NCI-H524 (cell line): ENCODE measurements around the gene PCSK6.

ENCODE experiments used
- DNase-seq, 2 experiments: peaks; one replicate each; lab custom pipeline; 2025; lab: John Stamatoyannopoulos, UW

Gene PCSK6

DNA sequence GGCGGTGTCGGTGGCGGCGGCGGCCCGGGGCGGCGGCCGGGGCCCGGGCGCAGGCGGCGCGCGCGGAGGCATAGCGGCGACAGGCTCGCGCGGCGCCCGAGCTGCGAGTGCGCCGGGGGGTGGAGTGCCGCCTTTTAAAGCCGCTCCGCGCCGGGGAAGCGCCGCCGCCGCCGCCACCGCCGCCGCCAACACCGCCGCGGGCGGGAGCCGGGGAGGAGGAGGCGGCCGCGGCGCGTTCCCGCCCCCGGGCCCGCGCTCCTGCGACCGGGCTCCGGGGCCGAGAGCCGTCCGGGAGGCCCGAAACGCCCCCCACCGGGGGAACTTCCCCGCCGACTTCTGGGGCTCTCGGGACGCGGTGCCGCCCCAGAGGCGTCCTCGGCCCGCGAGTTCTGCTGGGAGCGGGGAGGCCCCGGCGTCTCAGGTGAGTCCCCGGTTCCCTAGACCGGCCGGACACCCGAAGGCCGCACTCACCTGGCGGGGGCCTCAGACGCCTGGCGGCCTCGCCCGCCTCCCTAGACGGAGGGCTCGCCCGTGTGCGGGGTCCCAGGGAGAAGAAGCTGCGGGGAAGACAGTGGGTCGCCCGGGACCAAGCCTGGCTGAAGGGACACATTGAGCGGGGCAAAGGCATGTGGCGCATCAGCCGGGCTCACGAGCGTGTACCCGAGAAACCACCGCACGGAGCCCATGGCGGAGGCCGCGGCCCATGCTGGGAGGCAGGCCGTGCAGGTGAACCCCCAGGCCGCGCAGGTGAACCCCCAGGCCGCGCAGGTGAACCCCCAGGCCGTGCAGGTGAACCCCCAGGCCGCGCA is at the start of gene PCSK6:
TSS of gene PCSK6 (minus strand) at position 109 of the 809 bp plus-strand sequence. CDS start at position 72, 37 bp downstream.
- DNase-seq = peak in 1 of 2 experiments; percentile 30

GRCh38 chr15:101538996-101539395 is 49.5 kb upstream of the PCSK6 start:
- DNase-seq = no peak

DNA sequence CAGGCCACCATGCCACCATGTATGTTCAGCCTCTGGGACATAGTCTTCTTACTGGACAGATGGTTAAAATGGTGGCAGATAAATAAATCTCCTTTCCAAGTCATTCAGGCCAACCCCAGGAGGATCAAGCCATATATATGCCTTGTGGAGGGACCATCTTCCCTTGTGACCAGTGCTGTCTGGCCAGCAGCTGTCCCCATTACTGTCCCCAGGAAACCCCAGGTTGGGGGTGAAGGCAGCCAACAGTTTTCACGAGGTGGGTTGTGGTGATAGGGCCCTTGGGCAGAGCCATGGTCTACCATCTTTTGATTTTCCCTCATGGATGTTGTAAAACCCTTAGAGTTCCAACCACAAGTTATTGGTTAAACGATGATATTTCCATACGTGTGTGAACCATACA is 48.7 kb upstream of the PCSK6 start:
- DNase-seq = no peak

GRCh38 chr15:101537483-101538080 is 48.1 kb upstream of the PCSK6 start:
- no peak for DNase-seq

DNA sequence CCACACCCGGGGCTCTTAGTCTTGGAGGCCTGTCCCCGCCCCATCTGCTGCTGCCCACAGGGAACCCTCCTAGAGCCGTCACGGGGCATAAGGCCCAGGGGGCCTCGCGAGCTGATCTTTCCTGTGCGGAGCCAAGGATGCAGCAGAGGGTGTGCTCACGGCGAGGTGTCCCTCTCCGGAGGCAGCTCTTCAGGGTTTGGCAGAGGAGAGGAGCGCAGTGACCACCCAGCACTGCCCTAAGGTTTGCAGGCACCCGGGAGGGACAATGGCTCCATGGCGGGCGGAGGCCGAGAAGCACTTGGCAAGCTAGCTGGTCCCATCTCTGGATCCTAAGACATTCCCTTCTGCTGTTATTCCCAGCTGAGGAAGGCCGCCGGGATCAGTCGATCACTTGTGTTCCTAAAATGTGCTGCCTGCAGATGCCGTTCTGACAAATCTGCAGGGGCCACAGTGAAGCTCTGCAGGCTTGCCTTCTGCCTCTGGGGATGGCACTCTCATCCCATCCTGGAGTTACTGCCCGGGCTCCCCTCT is 47.4 kb upstream of the PCSK6 start:
- DNase-seq = no peak

- no peak for DNase-seq
These were observed 46.8 kb upstream of the PCSK6 start for GRCh38 chr15:101536166-101536874.

DNA sequence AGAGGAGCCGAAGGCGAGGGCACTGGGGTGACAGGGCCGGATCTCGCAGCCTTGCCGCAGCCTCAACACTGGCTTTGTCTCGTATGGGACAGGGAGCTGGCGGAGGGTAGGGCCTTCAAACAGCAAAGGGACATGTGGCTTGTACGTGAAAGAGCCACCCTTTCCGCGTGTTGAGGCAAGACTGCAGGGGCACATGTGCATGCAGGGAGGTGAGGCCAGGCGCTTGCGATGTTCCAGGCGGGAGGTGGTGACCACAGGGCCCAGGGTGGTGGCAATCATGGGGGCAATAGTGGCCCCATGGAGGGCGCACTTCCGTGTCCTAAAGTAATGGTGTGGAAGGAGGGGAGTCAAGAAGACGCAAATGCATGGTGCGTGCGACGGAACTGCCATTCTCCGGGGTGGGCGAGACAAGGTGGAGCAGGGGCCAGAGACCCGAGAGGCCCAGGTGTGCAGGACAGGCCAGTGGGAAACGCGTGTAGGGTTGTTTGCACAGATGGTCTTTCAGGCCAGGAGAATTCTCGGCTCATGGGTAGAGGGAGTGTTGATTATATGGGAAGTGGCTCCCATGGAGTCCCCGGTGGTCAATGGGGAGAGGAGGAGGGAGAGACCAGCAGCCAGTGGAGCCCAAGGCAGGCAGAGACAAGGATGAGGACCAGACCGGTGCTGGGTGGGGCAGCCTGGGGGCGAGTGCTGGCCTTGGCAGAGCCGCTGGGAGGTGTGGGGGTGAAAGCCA is 45.8 kb upstream of the PCSK6 start:
- DNase-seq = no peak

- no peak for DNase-seq
These were observed 45.0 kb upstream of the PCSK6 start for GRCh38 chr15:101534376-101534970.

DNA sequence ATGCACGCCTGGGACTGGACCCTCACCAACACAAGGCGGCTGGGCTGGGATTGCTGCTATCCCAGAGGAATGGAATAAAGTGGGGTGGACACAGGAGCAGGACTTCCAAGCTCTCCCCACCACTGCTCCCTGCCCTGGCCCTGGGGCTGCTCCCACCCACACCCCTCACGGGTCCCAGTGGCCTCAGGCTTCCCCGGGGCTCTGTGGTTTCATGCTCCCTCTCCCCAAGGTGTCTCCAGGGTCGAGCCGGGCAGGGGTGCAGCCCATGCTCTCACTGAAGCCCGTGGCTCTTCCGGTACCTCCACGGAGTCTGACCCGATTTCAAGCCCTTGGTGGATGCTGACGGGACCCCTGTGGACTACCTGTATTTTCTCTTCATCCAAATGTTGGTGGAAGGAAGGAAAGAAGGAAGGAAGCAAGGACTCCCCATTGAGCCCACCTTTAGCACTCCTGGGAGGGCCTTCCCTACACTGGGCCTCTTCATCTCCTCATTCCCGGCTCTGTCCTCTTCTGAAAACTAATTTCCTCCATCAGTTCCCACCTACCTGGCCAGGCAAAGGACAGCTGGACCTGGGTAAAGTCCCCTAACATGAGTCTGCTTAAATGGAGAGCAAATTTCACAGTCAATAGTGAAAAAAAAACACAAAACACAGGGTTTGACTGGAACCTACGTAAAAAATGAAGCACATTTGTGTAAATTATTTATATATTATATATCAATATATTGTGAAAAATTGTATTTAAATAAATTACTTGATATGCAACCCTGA is 44.0 kb upstream of the PCSK6 start:
- no peak for DNase-seq

DNA sequence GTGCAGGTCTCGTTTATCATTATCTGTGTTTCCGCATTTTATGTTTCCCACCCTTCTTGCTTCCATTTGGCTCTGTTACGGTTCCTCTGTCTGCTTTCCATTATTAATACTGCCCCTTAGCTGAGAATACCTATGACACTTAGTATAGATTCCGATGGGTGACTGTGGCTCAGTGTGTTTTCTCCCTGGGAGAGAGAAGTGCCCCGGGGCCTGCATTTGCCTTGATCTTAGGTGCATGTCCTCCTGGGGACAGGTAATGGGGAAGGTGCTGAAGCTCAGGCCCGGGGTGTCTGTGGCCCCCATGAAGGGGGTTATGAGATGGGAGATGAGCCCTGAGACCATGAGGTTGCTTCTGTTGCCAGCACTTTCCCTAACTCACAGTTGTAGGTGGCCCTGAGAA is 43.4 kb upstream of the PCSK6 start:
- no peak for DNase-seq

DNA sequence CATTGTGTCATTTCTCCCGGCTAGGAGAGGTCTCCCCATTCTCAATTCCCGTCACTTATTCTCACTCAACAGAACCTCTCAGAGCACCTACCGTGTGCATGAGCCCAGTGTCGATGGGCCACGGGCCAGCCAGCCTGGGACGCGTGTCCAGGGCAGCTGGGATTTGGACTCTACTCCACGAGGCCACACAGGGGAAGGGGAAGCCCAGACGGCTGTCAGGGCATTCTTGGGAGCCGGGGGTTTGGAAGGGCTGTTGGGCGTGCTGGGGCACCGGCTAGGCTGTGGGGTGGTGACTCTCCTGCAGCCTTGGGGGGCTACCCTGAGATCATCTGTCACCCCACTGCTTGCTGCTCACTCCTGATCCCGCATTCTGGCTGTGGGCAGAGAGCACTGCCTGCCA is 41.7 kb upstream of the PCSK6 start:
- no peak for DNase-seq

GRCh38 chr15:101530224-101530958 is 40.9 kb upstream of the PCSK6 start:
- DNase-seq = no peak

DNA sequence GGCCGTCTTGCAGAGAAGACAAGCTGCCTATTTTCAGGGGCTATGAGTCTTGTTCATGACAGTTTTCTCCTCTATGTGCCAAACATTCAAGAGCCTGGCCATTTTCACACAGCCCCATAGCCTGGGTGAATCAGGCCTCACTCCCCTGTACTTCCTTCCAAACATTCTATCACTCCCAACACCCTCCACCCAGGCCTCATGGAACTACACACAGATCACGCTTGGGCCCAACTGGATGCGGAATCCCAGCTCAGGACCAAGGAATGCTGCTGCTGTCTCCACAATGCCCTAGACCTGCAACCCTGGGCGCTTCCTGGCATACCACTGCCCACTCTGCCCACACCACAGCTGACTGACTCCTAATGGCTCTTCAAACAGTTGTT is 39.4 kb upstream of the PCSK6 start:
- DNase-seq = no peak

DNA sequence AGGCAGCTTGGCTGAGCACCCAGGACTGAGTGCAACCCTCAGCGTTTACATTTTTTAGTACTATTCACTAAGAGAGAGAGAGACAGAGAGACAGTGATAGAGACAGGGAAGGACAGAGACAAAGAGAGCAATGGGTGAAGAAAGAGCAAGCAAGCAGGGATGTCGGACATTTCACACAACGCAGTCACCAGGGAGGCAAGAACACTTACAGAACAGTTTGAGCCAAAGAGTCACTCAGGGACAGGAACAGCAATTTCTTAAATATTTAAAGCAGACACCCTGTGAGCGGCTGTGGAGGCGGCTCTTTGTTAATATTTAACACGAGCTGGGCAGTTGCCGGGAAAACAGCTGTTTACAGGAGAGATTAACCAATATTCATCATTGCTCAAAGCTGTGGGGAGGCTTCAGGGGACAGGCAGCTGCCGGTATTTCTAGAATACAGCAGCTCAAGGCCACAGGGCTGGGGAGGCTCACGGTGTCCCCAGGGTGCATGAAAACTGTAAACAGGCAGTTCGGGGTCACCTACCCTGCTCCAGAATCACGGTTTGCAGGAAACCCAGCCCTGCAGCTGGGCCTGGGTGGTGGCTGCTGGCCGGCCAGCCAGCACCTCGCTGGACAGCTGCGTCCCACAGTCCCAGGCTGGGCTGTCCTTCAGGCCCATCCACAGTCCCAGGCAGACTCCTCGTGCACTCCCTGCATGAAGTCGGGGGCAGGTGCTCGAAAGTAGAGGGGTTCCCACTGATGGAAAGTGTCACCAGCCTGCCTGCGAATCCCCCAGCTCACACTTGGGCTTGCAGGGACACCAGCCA is 38.8 kb upstream of the PCSK6 start:
- DNase-seq = no peak

- no peak for DNase-seq
These were observed 37.4 kb upstream of the PCSK6 start for GRCh38 chr15:101526890-101527289.

- DNase-seq = no peak
These were observed 36.9 kb upstream of the PCSK6 start for GRCh38 chr15:101526442-101526841.

DNA sequence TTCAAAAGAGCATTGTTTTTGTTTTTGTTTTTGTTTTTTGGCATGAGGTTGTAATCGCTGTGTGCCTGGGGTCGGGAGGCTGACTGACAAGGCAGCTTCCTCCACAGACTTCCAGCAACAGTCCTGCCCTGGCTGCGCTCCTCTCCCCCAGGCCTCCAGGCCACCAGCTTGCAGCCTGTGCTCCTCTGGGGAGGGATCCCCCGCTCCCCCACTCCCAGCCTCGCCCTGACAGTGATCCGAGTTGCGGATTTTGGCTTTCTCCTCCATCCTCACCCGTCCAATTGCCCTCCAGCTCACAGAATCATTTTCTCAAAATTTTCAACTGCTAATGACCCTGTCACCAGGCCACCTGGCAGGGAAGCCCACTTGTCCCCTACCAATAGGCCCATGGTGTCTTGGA is 36.5 kb upstream of the PCSK6 start:
- DNase-seq = no peak

DNA sequence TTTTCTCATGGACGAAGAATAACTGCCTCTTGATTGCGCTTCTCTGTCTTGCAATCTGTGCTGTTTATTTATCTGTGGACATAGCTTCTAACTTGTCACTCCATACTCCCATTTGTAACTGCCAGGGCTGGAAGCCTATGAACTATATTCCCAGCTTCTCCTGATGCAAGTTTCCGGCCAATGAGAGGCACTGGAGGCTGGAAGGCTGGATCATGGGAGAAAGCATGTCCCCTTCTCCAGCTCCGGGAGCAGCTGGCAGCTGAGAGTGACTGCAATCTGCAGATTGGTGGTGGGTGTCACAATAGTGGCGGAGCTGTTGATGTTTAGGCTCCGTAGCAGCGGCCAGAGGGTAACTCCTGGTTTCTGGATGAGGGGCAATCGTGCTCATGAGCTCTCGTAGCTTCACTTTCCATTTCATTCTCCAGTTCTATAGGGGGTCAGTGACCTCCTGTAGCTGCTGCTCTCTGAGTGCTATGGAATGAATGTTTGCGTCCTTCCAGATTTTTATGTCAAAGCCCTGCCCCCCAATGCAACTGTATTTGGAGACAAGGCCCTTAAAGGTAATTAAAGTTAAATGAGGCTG is 35.7 kb upstream of the PCSK6 start:
- no peak for DNase-seq

DNA sequence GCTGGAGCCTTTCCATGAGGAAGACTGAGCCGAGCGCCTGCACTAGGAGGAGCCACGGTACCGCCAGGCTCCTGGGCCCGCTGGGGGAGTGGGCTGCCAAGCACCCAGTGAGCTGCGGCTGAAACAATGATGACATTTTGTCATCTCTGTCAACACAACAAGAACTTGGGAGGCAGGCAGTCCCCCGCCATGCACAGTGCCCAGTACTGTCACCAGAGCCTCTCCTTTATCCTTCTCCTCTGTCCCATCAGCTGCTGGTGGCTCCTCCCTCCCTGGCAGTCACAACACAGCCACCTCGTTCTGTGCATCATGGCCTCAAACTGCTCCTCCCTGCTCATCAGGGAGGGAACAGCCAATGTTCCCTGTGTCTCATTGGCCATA is 34.0 kb upstream of the PCSK6 start:
- no peak for DNase-seq
